Keratinocyte (primary cell): ENCODE results near the gene GLDN.

Experiments used
- CTCF ChIP-seq, 3 experiments: IDR thresholded peaks in 1 of 3; conservative IDR thresholded peaks in 1 of 3; optimal IDR thresholded peaks in 1 of 3; 2 replicates in 2 of 3; 3 replicates in 1 of 3; pipeline versions ENCODE3 to v1.5.1; 2011; ENCODE audit warnings: low read length in 3 of 3, mild to moderate bottlenecking in 3 of 3, moderate library complexity in 2 of 3, control low read depth in 1 of 3, inconsistent platforms in 1 of 3; ENCODE audit not compliant: insufficient read depth in 2 of 3; ENCODE audit errors: extremely low read depth in 1 of 3
- EZH2 ChIP-seq: IDR thresholded peaks from one replicate; pipeline ENCODE4 v1.6.1; 2012; ENCODE audit warnings: inconsistent platforms, mild to moderate bottlenecking, low read length, moderate library complexity

GRCh38 chr15:51386960-51387698 is 45.7 kb downstream of the GLDN start:
- TF ChIP-seq CTCF (optimal IDR thresholded peaks at IDR 0.05 in 1 of 3, IDR thresholded peaks at IDR 0.05 in 1 of 3, conservative IDR thresholded peaks at IDR 0.05 in 1 of 3; ENCODE audit: extremely low read depth in 1 of 3, insufficient read depth in 2 of 3, low read length in 3 of 3) (no peak), EZH2 (no peak)
